Mucosa of stomach (tissue), 1 donor: ENCODE results near the gene YAF2.

ENCODE experiments used
- H3K27me3 ChIP-seq: one replicate; pipeline ENCODE4 v1.7.0; 2013; ENCODE audit warnings: mild to moderate bottlenecking, low read length; ENCODE audit not compliant: control insufficient read depth, insufficient read depth
- H3K36me3 ChIP-seq: one replicate; pipeline ENCODE4 v1.7.0; 2013; ENCODE audit warnings: low read length; ENCODE audit not compliant: control insufficient read depth, insufficient read depth
- H3K4me1 ChIP-seq: one replicate; pipeline ENCODE4 v1.7.0; 2013; ENCODE audit warnings: mild to moderate bottlenecking, low read length; ENCODE audit not compliant: control insufficient read depth, insufficient read depth
- H3K4me3 ChIP-seq: one replicate; pipeline ENCODE4 v1.7.0; 2013; ENCODE audit warnings: low read length
- H3K9ac ChIP-seq: one replicate; pipeline ENCODE4 v1.7.0; 2013; ENCODE audit warnings: mild to moderate bottlenecking, low read length, moderate library complexity
- H3K9me3 ChIP-seq: one replicate; pipeline ENCODE4 v1.7.0; 2013; ENCODE audit warnings: mild to moderate bottlenecking, low read length, moderate library complexity; ENCODE audit not compliant: control insufficient read depth
- donor health status: Pancreatic carcinoma.

Gene YAF2

GRCh38 chr12:42238240-42239140 lies at the start of gene YAF2:
Gene YAF2, minus strand, starts transcription at chr12:42238248. Its CDS starts 68 bp downstream, at chr12:42238180.
- H3K4me3 ChIP-seq: peak within 1 kb of the TSS; percentile 85
- H3K27me3 ChIP-seq: no peaks in the 10 kb centered on the region
- H3K9me3 ChIP-seq: no peaks in the 10 kb centered on the region
- peak within 1 kb of the TSS; percentile 81 for H3K9ac ChIP-seq
- no peaks in the 10 kb centered on the region for H3K4me1 ChIP-seq
- H3K36me3 ChIP-seq: no peaks in the 10 kb centered on the region

GRCh38 chr12:42286741-42287140 lies 48.7 kb upstream of the YAF2 start:
- Histone ChIP-seq H3K4me1 (peaks cover under 1% of the 10 kb centered on the region), H3K9ac (no peak overlapping the region), H3K4me3 (no peak overlapping the region), H3K36me3 (no peaks in the 10 kb centered on the region), H3K9me3 (no peaks in the 10 kb centered on the region), H3K27me3 (peaks cover 3% of the 10 kb centered on the region)

GRCh38 chr12:42285431-42285830 lies 47.4 kb upstream of the YAF2 start:
- no peak overlapping the region for H3K9ac ChIP-seq
- no peaks in the 10 kb centered on the region for H3K9me3 ChIP-seq
- peaks cover 3% of the 10 kb centered on the region for H3K27me3 ChIP-seq
- peaks cover 4% of the 10 kb centered on the region for H3K4me1 ChIP-seq
- no peak overlapping the region for H3K4me3 ChIP-seq
- H3K36me3 ChIP-seq: no peaks in the 10 kb centered on the region

GRCh38 chr12:42284876-42285275 lies 46.8 kb upstream of the YAF2 start:
- H3K4me3 ChIP-seq: no peak overlapping the region
- H3K27me3 ChIP-seq: peaks cover 3% of the 10 kb centered on the region
- H3K9ac ChIP-seq: no peak overlapping the region
- no peaks in the 10 kb centered on the region for H3K36me3 ChIP-seq
- H3K4me1 ChIP-seq: peaks cover 4% of the 10 kb centered on the region
- H3K9me3 ChIP-seq: no peaks in the 10 kb centered on the region

- no peak overlapping the region for H3K4me3 ChIP-seq
Observed at GRCh38 chr12:42284157-42284556, 46.1 kb upstream of the YAF2 start.

GRCh38 chr12:42283739-42284138 lies 45.7 kb upstream of the YAF2 start:
- H3K36me3 ChIP-seq: no peaks in the 10 kb centered on the region
- no peak overlapping the region for H3K4me3 ChIP-seq
- H3K4me1 ChIP-seq: peaks cover 4% of the 10 kb centered on the region
- peaks cover 3% of the 10 kb centered on the region for H3K27me3 ChIP-seq
- H3K9me3 ChIP-seq: no peaks in the 10 kb centered on the region
- no peak overlapping the region for H3K9ac ChIP-seq

More at GRCh38 chr12:42284157-42284556, 46.1 kb upstream of the YAF2 start:
- Histone ChIP-seq H3K4me1 (peaks cover 4% of the 10 kb centered on the region), H3K27me3 (peaks cover 3% of the 10 kb centered on the region), H3K36me3 (no peaks in the 10 kb centered on the region), H3K9me3 (no peaks in the 10 kb centered on the region), H3K9ac (no peak overlapping the region)

GRCh38 chr12:42282294-42282693 lies 44.2 kb upstream of the YAF2 start:
- H3K9ac ChIP-seq: no peak overlapping the region
- peaks cover 3% of the 10 kb centered on the region for H3K27me3 ChIP-seq
- peaks cover 4% of the 10 kb centered on the region for H3K4me1 ChIP-seq
- H3K9me3 ChIP-seq: no peaks in the 10 kb centered on the region
- no peak overlapping the region for H3K4me3 ChIP-seq
- no peaks in the 10 kb centered on the region for H3K36me3 ChIP-seq

- Histone ChIP-seq H3K4me1 (peaks cover 4% of the 10 kb centered on the region), H3K27me3 (peaks cover 3% of the 10 kb centered on the region), H3K36me3 (no peaks in the 10 kb centered on the region)
Observed at GRCh38 chr12:42281844-42282243, 43.8 kb upstream of the YAF2 start.

GRCh38 chr12:42281278-42281677 lies 43.2 kb upstream of the YAF2 start:
- H3K4me1 ChIP-seq: peaks cover 4% of the 10 kb centered on the region

More at GRCh38 chr12:42281844-42282243, 43.8 kb upstream of the YAF2 start:
- H3K4me3 ChIP-seq: no peak overlapping the region
- no peaks in the 10 kb centered on the region for H3K9me3 ChIP-seq
- no peak overlapping the region for H3K9ac ChIP-seq

GRCh38 chr12:42278128-42278510 lies 40.1 kb upstream of the YAF2 start:
- H3K4me1 ChIP-seq: peaks cover 4% of the 10 kb centered on the region
- no peak overlapping the region for H3K9ac ChIP-seq
- no peaks in the 10 kb centered on the region for H3K9me3 ChIP-seq
- peaks cover 1% of the 10 kb centered on the region for H3K27me3 ChIP-seq
- H3K4me3 ChIP-seq: no peak overlapping the region
- H3K36me3 ChIP-seq: no peaks in the 10 kb centered on the region

More at GRCh38 chr12:42281278-42281677, 43.2 kb upstream of the YAF2 start:
- H3K9me3 ChIP-seq: no peaks in the 10 kb centered on the region
- peaks cover 3% of the 10 kb centered on the region for H3K27me3 ChIP-seq
- H3K9ac ChIP-seq: no peak overlapping the region
- H3K36me3 ChIP-seq: no peaks in the 10 kb centered on the region
- no peak overlapping the region for H3K4me3 ChIP-seq

GRCh38 chr12:42277396-42278127 lies 39.5 kb upstream of the YAF2 start:
- Histone ChIP-seq H3K9ac (no peak overlapping the region), H3K36me3 (no peaks in the 10 kb centered on the region), H3K9me3 (no peaks in the 10 kb centered on the region), H3K4me3 (no peak overlapping the region), H3K4me1 (peaks cover 4% of the 10 kb centered on the region), H3K27me3 (no peaks in the 10 kb centered on the region)

GRCh38 chr12:42275499-42275898 lies 37.5 kb upstream of the YAF2 start:
- Histone ChIP-seq H3K27me3 (no peaks in the 10 kb centered on the region), H3K4me3 (no peak overlapping the region), H3K36me3 (no peaks in the 10 kb centered on the region), H3K9me3 (no peaks in the 10 kb centered on the region), H3K4me1 (no peaks in the 10 kb centered on the region), H3K9ac (no peak overlapping the region)
